ENCODE results near the gene TSPAN3. TPM values are rescaled to one million over a fixed set of nuclear protein-coding genes. Genes with fewer than 3 reads are reported as not detected.

The TSPAN3 gene
- total RNA-seq, 1 experiment from 2014 or later = 140 TPM

DNA sequence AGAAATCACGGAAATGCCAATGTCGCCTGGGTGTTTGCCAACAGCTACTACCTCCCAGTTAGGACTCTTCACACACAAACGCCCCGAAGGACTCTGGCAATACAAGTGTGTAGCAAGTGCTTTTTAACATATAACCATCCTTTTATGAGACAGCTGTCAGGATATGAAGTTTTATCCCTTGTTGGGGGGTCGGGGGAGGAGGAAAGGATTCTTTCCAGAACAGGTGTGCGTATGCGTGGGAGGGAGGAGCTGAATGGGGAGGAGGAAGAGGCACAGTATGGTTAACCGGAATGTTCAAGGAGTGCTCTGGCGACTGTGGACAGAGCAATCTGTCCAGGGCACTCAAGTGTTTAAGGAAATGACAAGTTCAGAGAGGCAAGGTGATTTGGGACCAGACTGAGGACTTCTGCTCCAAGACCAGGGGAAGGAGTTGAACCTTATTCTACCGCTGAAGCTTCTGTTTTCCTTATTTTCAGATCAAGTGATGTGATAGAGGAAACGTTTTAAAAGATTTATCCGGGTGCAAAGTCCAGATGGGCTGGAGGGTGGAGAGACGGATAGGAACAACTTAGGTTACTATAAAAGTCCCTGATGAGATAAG lies 1.3 kb downstream of the TSPAN3 start:
- H3K9me2 ChIP-seq (replicated peaks; ENCODE audit: low read length) = no peaks in the 10 kb centered on the region
- peaks cover 52% of the 10 kb centered on the region for H3K79me2 ChIP-seq (ENCODE audit: low read length)
- intact Hi-C loops (cut with micrococcal nuclease) = loop anchor here (10.0 kb wide), 1 partner anchor 345 kb away; no protein-coding TSS in a partner anchor
- H3K4me3 ChIP-seq (ENCODE audit: low read length) = peak overlapping the region; percentile 86
- no peak overlapping the region for H2AFZ ChIP-seq (ENCODE audit: low read length)
- H4K20me1 ChIP-seq (ENCODE audit: low read length) = peaks cover 9% of the 10 kb centered on the region; the same call in 1 of the 2 replicates
- H3K4me1 ChIP-seq (ENCODE audit: insufficient read depth, low read length) = peaks cover 51% of the 10 kb centered on the region
- POLR2A ChIA-PET (ENCODE audit: unreplicated experiment) = interaction anchor here (0.6 to 0.7 kb wide), 2 partner anchors 31 to 36 kb away, joined by 3 to 4 read pairs; no protein-coding TSS in a partner anchor
- peak overlapping the region; percentile 84 for H3K9ac ChIP-seq (ENCODE audit: low read length)
- peak; percentile 53 for DNase-seq
- TF ChIP-seq EZH2 (IDR thresholded peaks at IDR 0.05; ENCODE audit: low read length, unreplicated experiment) (no peak), EZH2phosphoT487 (IDR thresholded peaks at IDR 0.05; ENCODE audit: borderline replicate concordance, low read length) (no peak)
- TF ChIP-seq, protein P1, sequence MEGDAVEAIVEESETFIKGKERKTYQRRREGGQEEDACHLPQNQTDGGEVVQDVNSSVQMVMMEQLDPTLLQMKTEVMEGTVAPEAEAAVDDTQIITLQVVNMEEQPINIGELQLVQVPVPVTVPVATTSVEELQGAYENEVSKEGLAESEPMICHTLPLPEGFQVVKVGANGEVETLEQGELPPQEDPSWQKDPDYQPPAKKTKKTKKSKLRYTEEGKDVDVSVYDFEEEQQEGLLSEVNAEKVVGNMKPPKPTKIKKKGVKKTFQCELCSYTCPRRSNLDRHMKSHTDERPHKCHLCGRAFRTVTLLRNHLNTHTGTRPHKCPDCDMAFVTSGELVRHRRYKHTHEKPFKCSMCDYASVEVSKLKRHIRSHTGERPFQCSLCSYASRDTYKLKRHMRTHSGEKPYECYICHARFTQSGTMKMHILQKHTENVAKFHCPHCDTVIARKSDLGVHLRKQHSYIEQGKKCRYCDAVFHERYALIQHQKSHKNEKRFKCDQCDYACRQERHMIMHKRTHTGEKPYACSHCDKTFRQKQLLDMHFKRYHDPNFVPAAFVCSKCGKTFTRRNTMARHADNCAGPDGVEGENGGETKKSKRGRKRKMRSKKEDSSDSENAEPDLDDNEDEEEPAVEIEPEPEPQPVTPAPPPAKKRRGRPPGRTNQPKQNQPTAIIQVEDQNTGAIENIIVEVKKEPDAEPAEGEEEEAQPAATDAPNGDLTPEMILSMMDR (conservative IDR thresholded peaks at IDR 0.05; ENCODE audit: low read depth, low read length) = no peak
- peak overlapping the region; percentile 95 for H3K4me2 ChIP-seq (ENCODE audit: low read length)
- H3K9me3 ChIP-seq (ENCODE audit: low read length) = no peaks in the 10 kb centered on the region
- peak; percentile 6; the same call in 1 of the 2 replicates for ATAC-seq
- CTCF ChIA-PET = no interaction called here
- H3F3A ChIP-seq (ENCODE audit: low read length, unreplicated experiment) = peaks cover 5% of the 10 kb centered on the region
- H3K27me3 ChIP-seq (ENCODE audit: low read length) = no peaks in the 10 kb centered on the region
- H3K27ac ChIP-seq (ENCODE audit: low read length) = peak overlapping the region; percentile 20
- BruUV-seq (replicated peaks) = TSS peak; percentile 49
- no peaks in the 10 kb centered on the region for H3K36me3 ChIP-seq (ENCODE audit: low read depth, low read length)

DNA sequence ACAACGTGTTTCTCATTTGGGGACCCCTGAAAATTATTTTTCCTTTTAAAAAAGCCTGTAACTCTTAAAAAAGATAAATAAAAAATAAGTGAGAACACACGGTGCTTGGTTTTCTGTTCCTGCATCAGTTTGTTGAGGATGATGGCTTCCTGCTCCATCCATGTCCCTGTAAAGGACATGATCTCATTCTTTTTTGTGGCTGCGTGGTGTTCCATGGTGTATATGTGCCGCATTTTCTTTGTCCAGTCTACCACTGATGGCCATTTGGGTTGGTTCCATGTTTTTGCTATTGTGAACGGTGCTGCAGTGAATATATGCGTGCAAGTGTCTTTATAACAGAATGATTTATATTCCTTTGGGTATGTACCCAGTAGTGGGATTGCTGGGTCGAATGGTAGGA lies 2.3 kb downstream of the TSPAN3 start:
- no peak for ATAC-seq
- H3K4me3 ChIP-seq (ENCODE audit: low read length) = peak overlapping the region; percentile 86
- H3F3A ChIP-seq (ENCODE audit: low read length, unreplicated experiment) = peaks cover 7% of the 10 kb centered on the region
- no peak for TF ChIP-seq EZH2phosphoT487 (IDR thresholded peaks at IDR 0.05; ENCODE audit: borderline replicate concordance, low read length)
- TF ChIP-seq, protein P1 (conservative IDR thresholded peaks at IDR 0.05; ENCODE audit: low read depth, low read length) = no peak
- no peak for TF ChIP-seq EZH2 (IDR thresholded peaks at IDR 0.05; ENCODE audit: low read length, unreplicated experiment)
- peak overlapping the region; percentile 98 for H3K27ac ChIP-seq (ENCODE audit: low read length)
- H3K79me2 ChIP-seq (ENCODE audit: low read length) = peaks cover 55% of the 10 kb centered on the region
- CTCF ChIA-PET = no interaction called here
- POLR2A ChIA-PET (ENCODE audit: unreplicated experiment) = no interaction called here
- peak overlapping the region; percentile 80 for H3K9ac ChIP-seq (ENCODE audit: low read length)
- H3K27me3 ChIP-seq (ENCODE audit: low read length) = no peaks in the 10 kb centered on the region
- no peaks in the 10 kb centered on the region for H3K9me3 ChIP-seq (ENCODE audit: low read length)
- H2AFZ ChIP-seq (ENCODE audit: low read length) = no peak overlapping the region
- H3K4me1 ChIP-seq (ENCODE audit: insufficient read depth, low read length) = peaks cover 58% of the 10 kb centered on the region
- peaks cover 11% of the 10 kb centered on the region for H4K20me1 ChIP-seq (ENCODE audit: low read length)
- H3K4me2 ChIP-seq (ENCODE audit: low read length) = peak overlapping the region; percentile 95
- no peaks in the 10 kb centered on the region for H3K36me3 ChIP-seq (ENCODE audit: low read depth, low read length)
- no peak for DNase-seq
- no peaks in the 10 kb centered on the region for H3K9me2 ChIP-seq (replicated peaks; ENCODE audit: low read length)
- intact Hi-C loops (cut with micrococcal nuclease) = loop anchor here (10.0 kb wide), 1 partner anchor 346 kb away; no protein-coding TSS in a partner anchor
- no TSS peak for BruUV-seq (replicated peaks)

All from PC-3 (cell line).